Loucy (cell line): Measurements from ENCODE around the gene SAP30.

ENCODE experiments used
- CTCF ChIP-seq: fragments of 200-600 bp; sonication (generic); conservative IDR thresholded peaks from 2 replicates; pipeline ENCODE4 v1.5.1; 2014; ENCODE audit warnings: mild to moderate bottlenecking, antibody characterized with exemption, low read length
- EZH2phosphoT487 ChIP-seq: fragments of 200-600 bp; IDR thresholded peaks from 2 replicates; pipeline ENCODE4 v1.6.1; 2018; ENCODE audit warnings: antibody characterized with exemption, mild to moderate bottlenecking, moderate library complexity, borderline replicate concordance

GRCh38 chr4:173332963-173333657 is 37.6 kb upstream of the SAP30 start:
- TF ChIP-seq CTCF = no peak
- TF ChIP-seq EZH2phosphoT487 = no peak
